ENCODE measurements around the gene SF3A1. TPM values are rescaled to one million over a fixed set of nuclear protein-coding genes. Genes with fewer than 3 reads are reported as not detected.

The SF3A1 gene
- total and polyA plus RNA-seq, 2 of the 8 experiments (the other 6 are each of a cell fraction or from before 2014, with no cell fraction given), result 27.8 to 285 TPM

GRCh38 chr22:30405731-30406130, 49.0 kb upstream of the SF3A1 start:
- H2AFZ ChIP-seq (ENCODE audit: low read length), result no peak overlapping the region
- no peak overlapping the region for H3K9ac ChIP-seq (replicated peaks in 1 of 4; ENCODE audit: extremely low read depth in 1 of 4, low read depth in 3 of 4, low read length in 3 of 4)
- H3K79me1 ChIP-seq (ENCODE audit: low read depth, low read length), result no peaks in the 10 kb centered on the region
- no peaks in the 10 kb centered on the region for H3K27me3 ChIP-seq (replicated peaks in 1 of 4; ENCODE audit: control insufficient read depth in 3 of 4, extremely low read depth in 1 of 4, insufficient read depth in 3 of 4, low read length in 3 of 4)
- no peak overlapping the region for H4K5ac ChIP-seq (ENCODE audit: insufficient read length, low read depth, low read length)
- no peak overlapping the region for H3K23ac ChIP-seq (ENCODE audit: insufficient read length)
- H4K91ac ChIP-seq (replicated peaks; ENCODE audit: insufficient read length, low read length), result no peak overlapping the region
- DNase-seq (ENCODE audit: low read depth in 1 of 2, low spot score in 2 of 2) (no peak), FAIRE-seq (no peak)
- H3K4me3 ChIP-seq (ENCODE audit: extremely low read depth in 1 of 4, insufficient read depth in 2 of 4, low read depth in 3 of 4, low read length in 4 of 4), result no peak overlapping the region
- no peak overlapping the region for H2BK12ac ChIP-seq (ENCODE audit: low read depth, low read length)
- H3K27ac ChIP-seq (ENCODE audit: low read depth, low read length), result no peak overlapping the region
- H2BK5ac ChIP-seq (ENCODE audit: low read depth, low read length), result no peak overlapping the region
- TF ChIP-seq KDM5A (IDR thresholded peaks at IDR 0.05; ENCODE audit: low read length) (no peak), RNF2 (IDR thresholded peaks at IDR 0.05; ENCODE audit: borderline replicate concordance, low read depth, low read length, missing control alignments, poor library complexity, severe bottlenecking) (no peak), JUND (IDR thresholded peaks at IDR 0.05; ENCODE audit: low read length) (no peak)
- no peak overlapping the region for H3K18ac ChIP-seq (ENCODE audit: extremely low read depth, low read length)
- H2BK20ac ChIP-seq (ENCODE audit: low read length), result no peak overlapping the region
- 88% methylated on average over 3 of the region's 4 CpGs; no CpG with 5 or more reads in 1 of the 2 experiments for WGBS, 2 experiments (ENCODE audit: extremely low coverage in 1 of 2, insufficient coverage in 1 of 2, insufficient read length in 1 of 2, insufficient replicate concordance in 2 of 2, low coverage in 1 of 2, low lambda C conversion rate in 2 of 2, missing lambda C conversion rate in 1 of 2)
- no peak overlapping the region for H4K8ac ChIP-seq (ENCODE audit: extremely low read depth, insufficient read depth, low read length)
- no peaks in the 10 kb centered on the region for H3K79me2 ChIP-seq (ENCODE audit: control insufficient read depth in 1 of 2, insufficient read depth in 2 of 2, low read length in 2 of 2)
- H3K4me2 ChIP-seq (ENCODE audit: insufficient read depth in 1 of 2, low read depth in 2 of 2, low read length in 2 of 2), result no peak overlapping the region
- peaks cover 0 to 6% (median 0%) of the 10 kb centered on the region in 4 experiments; a peak in 3 of 8 replicates for H3K36me3 ChIP-seq (ENCODE audit: control insufficient read depth in 2 of 4, insufficient read depth in 4 of 4, low read length in 3 of 4)
- H2BK15ac ChIP-seq (ENCODE audit: low read length), result no peak overlapping the region
- POLR2A ChIA-PET (ENCODE audit: partially characterized antibody), result interaction anchor here (1.0 to 1.2 kb wide), 3 partner anchors 9 to 18 kb away, joined by 3 to 5 read pairs (median 5); partner anchors contain the start of gene SEC14L2
- peaks cover 0 to 4% of the 10 kb centered on the region in 2 experiments for H4K20me1 ChIP-seq (replicated peaks in 1 of 2; ENCODE audit: control insufficient read depth in 1 of 2, insufficient read depth in 2 of 2, low read length in 2 of 2)
- no peak overlapping the region for H2AK5ac ChIP-seq (ENCODE audit: low read depth, low read length)
- H3K23me2 ChIP-seq (ENCODE audit: low read depth, low read length), result no peaks in the 10 kb centered on the region
- H2BK120ac ChIP-seq (replicated peaks; ENCODE audit: low read depth, low read length), result no peak overlapping the region
- no peak overlapping the region for H3K4ac ChIP-seq (replicated peaks; ENCODE audit: insufficient read length, low read depth, low read length)
- no peak overlapping the region for H3K56ac ChIP-seq (replicated peaks; ENCODE audit: insufficient read length, low read depth, low read length)
- no peak overlapping the region for H3K14ac ChIP-seq (ENCODE audit: insufficient read length)
- no peaks in the 10 kb centered on the region for H3K9me3 ChIP-seq (ENCODE audit: insufficient read depth in 2 of 2, low read depth in 1 of 2, low read length in 1 of 2)
- CTCF ChIA-PET (ENCODE audit: partially characterized antibody), result interaction anchor here (0.9 to 1.8 kb wide), 7 partner anchors 9 to 150 kb away, joined by 3 to 6 read pairs (median 4); partner anchors contain the start of gene SEC14L2
- H3K4me1 ChIP-seq (replicated peaks in 1 of 4; ENCODE audit: control insufficient read depth in 3 of 4, insufficient read depth in 4 of 4, low read length in 3 of 4), result peaks cover 0 to 6% (median 4%) of the 10 kb centered on the region in 4 experiments; a peak in 5 of 7 replicates
